Activated CD4-positive, alpha-beta T cell treated with anti-CD3 and anti-CD28 coated beads for 36 hours (primary cell): ENCODE data around the gene BTF3. TPM values are rescaled to one million over a fixed set of nuclear protein-coding genes. Genes with fewer than 3 reads are reported as not detected.

Source experiments
- ATAC-seq: fragments of 200-7000 bp; cut with Tn5 transposase; one replicate; pipeline ENCODE4 v1.10.0; 2021; ENCODE audit warnings: mild to moderate bottlenecking, moderate library complexity
- CTCF ChIA-PET: fragments of 350-600 bp; sonication (Branson Sonifier 250); formaldehyde crosslinking; loops from one replicate; lab custom pipeline; 2021; ENCODE audit warnings: antibody characterized with exemption; lab: Charles Lee
- POLR2A ChIA-PET: fragments of 350-600 bp; sonication (Branson Sonifier 250); formaldehyde crosslinking; loops from one replicate; lab custom pipeline; 2021; ENCODE audit warnings: antibody characterized with exemption, inconsistent platforms; lab: Charles Lee
- DNase-seq: peaks from one replicate; pipeline ENCODE4 v3.0.0-alpha.2; 2020
- H3K27ac Mint-ChIP-seq: one replicate; pipeline ENCODE4 v1.8.0; 2021; ENCODE audit warnings: mixed read lengths
- H3K27me3 Mint-ChIP-seq: one replicate; pipeline ENCODE4 v1.8.0; 2021; ENCODE audit warnings: mixed read lengths
- H3K36me3 Mint-ChIP-seq: one replicate; pipeline ENCODE4 v1.8.0; 2021; ENCODE audit warnings: low read depth, mixed read lengths
- H3K4me1 Mint-ChIP-seq: one replicate; pipeline ENCODE4 v1.8.0; 2021; ENCODE audit warnings: mixed read lengths
- H3K4me3 Mint-ChIP-seq: one replicate; pipeline ENCODE4 v1.8.0; 2021; ENCODE audit warnings: mild to moderate bottlenecking, moderate library complexity, mixed read lengths
- H3K9me3 Mint-ChIP-seq: one replicate; pipeline ENCODE4 v1.8.0; 2021; ENCODE audit warnings: low read depth, mixed read lengths
- intact Hi-C, 2 experiments: fragments of 100-400 bp; cut with DNase I in 1 of 2; cut with micrococcal nuclease in 1 of 2; formaldehyde crosslinking; loops; one replicate each; pipeline versions ENCODE4 v1.14.2 to v1.15.1; 2022 to 2024; cut with DNase I, micrococcal nuclease
- total RNA-seq, 2 experiments: library from RNA; stranded (reverse); gene quantifications; one replicate each; pipeline ENCODE4 v1.2.3, GENCODE V29; 2021

BTF3 gene
- total RNA-seq, 2 experiments from 2014 or later: 1,030 to 1,213 TPM

DNA sequence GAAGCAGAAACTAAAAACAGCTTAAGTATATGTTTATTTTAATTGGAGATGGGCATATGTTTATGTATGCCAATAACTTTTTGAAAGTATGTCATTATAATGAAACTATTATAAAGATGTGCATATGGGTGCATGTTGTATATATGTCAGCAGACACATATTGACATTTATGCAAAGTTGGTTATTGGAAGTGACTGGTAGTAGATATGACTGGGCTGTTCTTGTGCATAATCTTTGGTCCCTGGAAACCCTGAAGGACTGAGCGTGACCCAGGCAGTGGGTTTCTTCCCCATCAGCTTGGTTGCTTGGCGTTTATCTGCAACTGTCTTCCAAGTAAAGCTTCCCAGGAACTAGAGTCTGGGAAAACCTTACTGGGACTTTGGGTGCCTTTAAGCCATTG is 41.5 kb downstream of the BTF3 start:
- intact Hi-C loops: loop anchor here in 1 of 2 experiments (10.0 kb wide), 1 partner anchor 455 kb away; no protein-coding TSS in a partner anchor
- no peaks in the 10 kb centered on the region for H3K9me3 Mint-ChIP-seq
- DNase-seq: no peak
- no peak overlapping the region for H3K27ac Mint-ChIP-seq
- H3K36me3 Mint-ChIP-seq: no peaks in the 10 kb centered on the region
- ChIA-PET POLR2A (no interaction called here), CTCF (interaction anchor here (0.9 to 6.2 kb wide), 2 partner anchors 17 to 21 kb away, joined by 3 to 77 read pairs; no protein-coding TSS in a partner anchor)
- no peaks in the 10 kb centered on the region for H3K4me1 Mint-ChIP-seq
- no peak overlapping the region for H3K4me3 Mint-ChIP-seq
- no peak for ATAC-seq
- H3K27me3 Mint-ChIP-seq: peaks cover 21% of the 10 kb centered on the region

GRCh38 chr5:73540192-73540591 is 42.0 kb downstream of the BTF3 start:
- DNase-seq: no peak
- H3K9me3 Mint-ChIP-seq: no peaks in the 10 kb centered on the region

GRCh38 chr5:73542020-73542419 is 43.8 kb downstream of the BTF3 start:
- no peak for ATAC-seq
- CTCF ChIA-PET: interaction anchor here (0.7 to 6.2 kb wide), 5 partner anchors 15 to 49 kb away, joined by 3 to 77 read pairs (median 3); no protein-coding TSS in a partner anchor
- Mint-ChIP-seq H3K4me1 (no peaks in the 10 kb centered on the region), H3K27ac (no peak overlapping the region), H3K4me3 (no peak overlapping the region), H3K9me3 (no peaks in the 10 kb centered on the region), H3K36me3 (no peaks in the 10 kb centered on the region), H3K27me3 (peaks cover 24% of the 10 kb centered on the region)
- intact Hi-C loops: no loop called here
- no peak for DNase-seq
- POLR2A ChIA-PET: interaction anchor here (1.0 kb wide), 1 partner anchor 22 kb away, joined by 4 read pairs; no protein-coding TSS in a partner anchor

More at GRCh38 chr5:73540192-73540591, 42.0 kb downstream of the BTF3 start:
- ChIA-PET CTCF (interaction anchor here (0.9 to 6.2 kb wide), 2 partner anchors 16 to 21 kb away, joined by 3 to 77 read pairs; no protein-coding TSS in a partner anchor), POLR2A (no interaction called here)
- intact Hi-C loops: no loop called here
- peak; percentile 58 for ATAC-seq
- Mint-ChIP-seq H3K4me3 (no peak overlapping the region), H3K27ac (no peak overlapping the region), H3K27me3 (peaks cover 21% of the 10 kb centered on the region), H3K4me1 (no peaks in the 10 kb centered on the region), H3K36me3 (no peaks in the 10 kb centered on the region)

GRCh38 chr5:73544429-73545402 is 46.5 kb downstream of the BTF3 start:
- H3K27me3 Mint-ChIP-seq: peaks cover 24% of the 10 kb centered on the region
- H3K4me1 Mint-ChIP-seq: no peaks in the 10 kb centered on the region
- intact Hi-C loops: no loop called here
- ATAC-seq (no peak), DNase-seq (no peak)
- H3K4me3 Mint-ChIP-seq: no peak overlapping the region
- H3K9me3 Mint-ChIP-seq: no peaks in the 10 kb centered on the region
- ChIA-PET POLR2A (no interaction called here), CTCF (interaction anchor here (0.9 to 1.0 kb wide), 2 partner anchors 11 to 25 kb away, joined by 3 read pairs; no protein-coding TSS in a partner anchor)
- H3K36me3 Mint-ChIP-seq: no peaks in the 10 kb centered on the region
- no peak overlapping the region for H3K27ac Mint-ChIP-seq

GRCh38 chr5:73545403-73545779 is 47.1 kb downstream of the BTF3 start:
- POLR2A ChIA-PET: no interaction called here
- no peak overlapping the region for H3K4me3 Mint-ChIP-seq
- H3K27ac Mint-ChIP-seq: no peak overlapping the region
- ATAC-seq (no peak), DNase-seq (no peak)
- CTCF ChIA-PET: interaction anchor here (1.4 to 1.8 kb wide), 2 partner anchors 8 to 10 kb away, joined by 5 read pairs; no protein-coding TSS in a partner anchor
- no peaks in the 10 kb centered on the region for H3K4me1 Mint-ChIP-seq
- intact Hi-C loops: no loop called here
- no peaks in the 10 kb centered on the region for H3K9me3 Mint-ChIP-seq
- no peaks in the 10 kb centered on the region for H3K36me3 Mint-ChIP-seq
- H3K27me3 Mint-ChIP-seq: peaks cover 19% of the 10 kb centered on the region

DNA sequence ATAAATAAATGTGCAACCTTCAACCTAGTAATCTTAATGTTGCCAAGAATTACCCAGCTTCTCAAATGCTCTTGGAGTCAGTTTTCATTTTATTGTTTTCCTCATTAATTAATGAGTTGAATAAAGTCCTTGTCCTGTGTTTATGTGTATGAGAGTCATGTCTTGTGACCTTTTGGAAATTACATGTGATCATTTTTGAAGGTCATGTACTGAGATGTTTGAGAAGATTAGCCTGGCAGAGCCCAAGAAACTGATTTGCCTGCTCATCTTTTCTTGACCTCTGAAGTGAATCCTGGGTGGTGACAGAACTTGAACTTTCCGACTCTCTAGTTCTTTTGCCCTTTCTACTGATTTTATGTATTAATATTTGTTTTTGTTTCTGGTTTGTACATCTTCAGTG is 51.8 kb downstream of the BTF3 start:
- intact Hi-C loops: no loop called here
- H3K4me3 Mint-ChIP-seq: no peak overlapping the region
- no peak overlapping the region for H3K27ac Mint-ChIP-seq
- ChIA-PET CTCF (interaction anchor here (1.0 kb wide), 1 partner anchor 38 kb away, joined by 3 read pairs; no protein-coding TSS in a partner anchor), POLR2A (no interaction called here)
- no peak for DNase-seq
- ATAC-seq: no peak
- H3K36me3 Mint-ChIP-seq: peaks cover 9% of the 10 kb centered on the region
- no peaks in the 10 kb centered on the region for H3K4me1 Mint-ChIP-seq
- no peaks in the 10 kb centered on the region for H3K9me3 Mint-ChIP-seq
- H3K27me3 Mint-ChIP-seq: peaks cover 3% of the 10 kb centered on the region

- Mint-ChIP-seq H3K27me3 (no peaks in the 10 kb centered on the region), H3K4me3 (no peak overlapping the region), H3K27ac (no peak overlapping the region), H3K36me3 (peaks cover 10% of the 10 kb centered on the region), H3K9me3 (no peaks in the 10 kb centered on the region), H3K4me1 (no peaks in the 10 kb centered on the region)
- no peak for DNase-seq
- intact Hi-C loops: no loop called here
- ChIA-PET POLR2A (no interaction called here), CTCF (interaction anchor here (0.5 kb wide), 1 partner anchor 14 kb away, joined by 3 read pairs; no protein-coding TSS in a partner anchor)
- ATAC-seq: no peak
Observed at GRCh38 chr5:73552642-73553041, 54.4 kb downstream of the BTF3 start.

Other genes starting within 250 kb of the BTF3 start
- under 1 TPM; 0.23 to 0.48 TPM for gene FOXD1, start 49.7 kb upstream of the BTF3 start, total RNA-seq
- 10 to 100 TPM; 16.3 to 18.4 TPM for gene ANKRA2, start 67.2 kb downstream of the BTF3 start, total RNA-seq
- gene UTP15, start 67.3 kb downstream of the BTF3 start, total RNA-seq: 10 to 100 TPM; 33.6 to 42.4 TPM
- under 1 TPM; 0.02 to 0.18 TPM for gene ARHGEF28, start 127.8 kb downstream of the BTF3 start, total RNA-seq